ENCODE measurements around the gene ZFP69.
"Not testable (repeated sequence)": the region's sequence is repeated elsewhere in the genome, so short reads cannot be mapped to it uniquely, and the experiment has no call there.

The ZFP69 gene

GRCh38 chr1:40476924-40477677, at the start of gene ZFP69:
Gene ZFP69 (plus strand): TSS chr1:40477290. CDS start chr1:40479362, 2,072 bp downstream.
- DNase-seq, result peak; percentile 59

DNA sequence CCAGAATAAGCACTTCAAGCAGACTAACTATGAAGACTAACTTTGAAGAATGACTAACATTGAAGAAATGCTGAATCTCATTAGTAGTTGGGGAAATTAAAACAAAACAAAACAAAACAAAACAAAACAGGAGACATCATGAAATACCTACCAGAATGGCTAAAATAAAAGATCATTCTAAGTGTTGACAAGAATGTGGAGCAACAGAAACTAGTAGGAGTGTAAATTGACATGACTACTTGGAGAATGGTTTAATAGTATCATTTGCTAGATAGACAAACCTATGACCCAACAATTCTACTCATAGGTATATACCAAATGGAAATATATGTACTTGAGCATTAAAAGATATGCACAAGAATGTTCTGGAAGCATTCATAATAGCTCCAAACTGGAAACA, 45.7 kb upstream of the ZFP69 start:
- DNase-seq, result no peak

GRCh38 chr1:40432644-40433390, 44.3 kb upstream of the ZFP69 start:
- DNase-seq, result no peak

DNA sequence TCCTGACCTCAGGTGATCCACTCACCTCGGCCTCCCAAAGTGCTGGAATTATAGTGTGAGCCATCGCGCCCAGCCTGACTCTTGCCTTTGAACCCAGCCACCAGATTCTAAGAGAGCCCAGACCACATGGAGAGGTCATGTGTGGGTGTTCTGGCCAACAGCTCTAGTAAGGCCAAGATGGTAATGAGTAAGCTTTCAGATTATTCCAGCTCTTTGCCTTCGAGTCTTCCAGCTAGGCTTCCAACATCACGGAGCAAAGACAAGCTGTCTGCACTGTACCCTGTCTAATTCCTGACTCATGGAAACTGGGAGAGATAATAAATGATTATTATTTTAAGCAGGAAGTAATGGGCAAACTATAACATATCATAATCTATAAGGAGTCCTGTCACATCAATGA, 41.6 kb upstream of the ZFP69 start:
- DNase-seq, result no peak

DNA sequence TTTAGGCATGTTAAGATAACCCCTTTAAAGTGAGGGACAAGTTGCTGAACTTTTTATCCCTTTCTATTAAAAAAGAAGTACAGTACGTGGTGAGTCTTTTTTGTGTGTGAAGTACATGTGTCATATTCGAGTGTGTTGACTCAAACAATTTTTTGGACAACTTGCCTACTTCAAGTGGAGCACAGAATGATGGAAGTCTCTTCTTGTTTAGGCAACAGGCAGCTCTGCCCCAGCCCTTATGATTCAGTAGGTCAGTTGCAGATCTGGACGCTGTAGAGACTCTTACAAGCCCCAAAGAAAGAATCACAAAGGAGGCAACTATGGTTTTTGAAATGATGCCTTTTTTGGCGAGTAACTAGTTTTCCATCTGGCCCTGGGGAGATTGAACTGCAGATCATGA, 41.2 kb upstream of the ZFP69 start:
- no peak for DNase-seq

GRCh38 chr1:40438391-40439015, 38.6 kb upstream of the ZFP69 start:
- DNase-seq, result peak; percentile 18

GRCh38 chr1:40439247-40439646, 37.8 kb upstream of the ZFP69 start:
- no peak for DNase-seq

DNA sequence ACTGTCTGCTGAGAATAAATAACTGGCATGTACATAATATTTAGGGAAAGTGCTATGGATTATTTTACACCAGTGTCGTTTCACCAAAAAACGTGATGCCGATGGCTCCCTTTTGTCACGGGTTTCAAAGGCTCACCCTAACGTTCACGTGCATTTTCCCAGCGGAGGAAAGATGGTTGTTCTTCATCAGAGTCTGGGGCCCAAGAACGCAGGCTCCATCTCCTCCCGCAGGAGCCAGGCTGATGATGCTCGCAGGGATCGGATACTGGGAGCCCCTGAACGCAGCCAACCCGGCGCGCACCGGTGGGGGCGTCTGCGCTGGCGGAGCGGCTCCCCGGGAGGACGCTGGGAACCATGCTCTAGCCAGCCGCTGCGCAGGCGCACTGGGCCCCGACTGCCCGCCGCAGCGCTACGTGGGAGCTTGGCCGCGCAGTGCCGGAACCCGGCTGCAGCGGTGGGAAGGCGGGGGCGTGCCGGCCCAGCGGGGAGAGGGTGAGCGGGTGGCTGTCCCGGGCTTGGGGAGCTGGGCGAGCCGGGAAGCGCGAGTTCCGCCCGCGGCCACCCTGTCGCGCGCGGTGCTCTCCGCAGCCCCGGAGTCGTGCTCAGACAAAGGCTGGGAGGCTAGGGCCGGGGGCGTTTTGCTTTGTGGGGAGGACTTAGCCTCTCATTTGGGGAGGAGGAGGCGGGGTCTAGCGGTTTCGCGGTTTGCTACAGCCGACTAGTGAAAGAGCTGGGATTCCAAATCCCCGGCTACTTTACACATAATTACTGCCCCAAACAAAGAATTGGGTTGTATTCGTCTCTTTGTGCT, 27.2 kb upstream of the ZFP69 start, which contains the start of gene ZFP69B:
Gene ZFP69B (plus strand): TSS at position 793 of the 811 bp plus-strand sequence. CDS start 486 bp downstream, outside the sequence.
- DNase-seq, result peak; percentile 87

GRCh38 chr1:40450495-40451237, 26.4 kb upstream of the ZFP69 start:
- peak; percentile 88 for DNase-seq

DNA sequence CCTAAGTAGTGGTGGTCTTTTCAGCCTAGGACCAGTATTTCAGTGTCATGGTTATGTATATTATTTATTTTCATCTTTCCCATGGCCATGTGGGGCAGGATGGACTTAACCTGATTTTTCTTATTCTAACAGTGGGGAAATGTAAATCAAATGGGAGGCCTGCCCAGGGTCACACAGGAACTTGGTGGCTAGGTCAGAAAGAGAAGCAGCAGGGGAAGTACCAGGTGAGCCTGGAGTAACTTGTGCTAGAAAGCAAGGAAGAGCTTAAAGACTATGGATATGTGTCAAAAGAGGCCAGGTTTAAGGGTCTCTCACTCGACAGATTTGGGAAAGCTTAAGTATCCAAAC, 25.9 kb upstream of the ZFP69 start:
- DNase-seq, result no peak

DNA sequence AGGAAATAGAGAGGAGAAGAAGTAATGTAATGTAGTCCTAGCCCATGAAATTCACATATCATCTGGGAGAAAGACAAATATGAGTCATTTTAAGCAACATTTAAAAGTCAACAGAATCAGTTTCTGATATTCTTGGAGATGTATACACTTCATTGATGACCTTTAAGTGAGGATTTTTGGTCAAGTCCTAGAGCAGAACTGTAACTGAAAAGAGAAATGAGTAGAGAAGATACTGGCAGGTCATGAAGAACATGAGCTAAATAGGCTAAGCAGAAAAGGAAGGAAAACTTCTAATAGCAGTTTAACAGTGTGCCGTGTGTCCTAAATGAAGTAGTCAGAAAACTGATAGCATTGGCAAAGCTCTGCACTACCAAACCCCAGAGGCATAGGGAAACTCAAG, 22.2 kb upstream of the ZFP69 start:
- DNase-seq, result no peak

GRCh38 chr1:40462956-40463590, 14.0 kb upstream of the ZFP69 start:
- no peak for DNase-seq

DNA sequence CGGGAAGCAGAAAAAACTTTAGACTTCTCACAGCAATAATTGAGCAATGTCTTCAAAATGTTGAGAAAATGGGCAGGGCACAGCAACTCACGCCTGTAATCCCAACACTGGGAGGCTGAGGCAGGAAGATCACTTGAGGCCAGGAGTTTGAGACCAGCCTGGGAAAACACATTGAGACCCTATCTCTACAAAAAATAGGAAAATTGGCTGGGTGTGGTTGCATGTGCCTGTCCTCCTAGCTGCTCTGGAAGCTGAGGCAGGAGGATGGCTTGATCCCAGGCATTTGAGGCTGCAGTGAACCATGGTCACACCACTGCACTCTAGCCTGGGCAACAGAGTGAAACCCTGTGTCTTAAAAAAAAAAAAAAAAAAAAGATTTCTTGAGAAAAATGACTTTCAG, 7.8 kb upstream of the ZFP69 start:
- no peak for DNase-seq

GRCh38 chr1:40475268-40475667, 1.8 kb upstream of the ZFP69 start:
- no peak for DNase-seq

- DNase-seq, result peak; percentile 15
These were observed 576 bp downstream of the ZFP69 start for GRCh38 chr1:40477678-40478053.

DNA sequence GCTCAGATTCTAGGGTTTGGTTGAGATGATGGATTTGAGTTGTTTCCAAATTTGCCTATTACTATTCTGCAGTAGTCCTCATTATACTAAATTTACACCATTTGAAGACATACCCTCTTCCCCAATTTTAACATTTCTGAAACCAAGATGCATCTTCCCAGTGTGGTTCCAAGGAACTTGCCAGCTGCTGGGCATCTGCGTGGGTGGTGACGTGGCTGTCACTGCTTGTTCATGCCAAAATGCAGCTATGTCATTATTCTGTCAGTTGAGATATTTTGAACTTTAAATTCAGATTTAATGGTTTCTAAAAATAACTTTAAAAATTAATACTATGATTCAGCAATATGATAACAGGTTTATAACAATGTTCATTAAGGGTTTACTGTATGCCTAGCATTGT, 1.2 kb downstream of the ZFP69 start:
- no peak for DNase-seq

DNA sequence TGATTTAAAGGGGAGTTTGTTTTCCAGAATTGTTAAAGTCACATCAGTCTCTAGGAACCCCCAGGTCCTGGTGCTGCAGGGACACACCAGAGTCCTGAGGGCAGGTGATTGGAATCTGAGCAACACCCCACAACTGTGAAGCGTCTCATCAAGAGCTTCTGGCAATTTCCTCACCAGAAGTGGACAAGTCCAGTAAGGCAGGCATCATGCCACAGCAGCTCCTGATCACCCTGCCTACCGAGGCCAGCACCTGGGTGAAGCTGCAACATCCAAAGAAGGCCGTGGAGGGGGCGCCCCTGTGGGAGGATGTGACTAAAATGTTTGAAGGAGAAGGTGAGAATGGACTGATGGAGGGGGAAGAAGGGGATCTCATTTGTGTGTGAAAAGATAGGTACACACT, 2.1 kb downstream of the ZFP69 start:
- no peak for DNase-seq

- no peak for DNase-seq
These were observed 18.3 kb downstream of the ZFP69 start for GRCh38 chr1:40495315-40495903.

DNA sequence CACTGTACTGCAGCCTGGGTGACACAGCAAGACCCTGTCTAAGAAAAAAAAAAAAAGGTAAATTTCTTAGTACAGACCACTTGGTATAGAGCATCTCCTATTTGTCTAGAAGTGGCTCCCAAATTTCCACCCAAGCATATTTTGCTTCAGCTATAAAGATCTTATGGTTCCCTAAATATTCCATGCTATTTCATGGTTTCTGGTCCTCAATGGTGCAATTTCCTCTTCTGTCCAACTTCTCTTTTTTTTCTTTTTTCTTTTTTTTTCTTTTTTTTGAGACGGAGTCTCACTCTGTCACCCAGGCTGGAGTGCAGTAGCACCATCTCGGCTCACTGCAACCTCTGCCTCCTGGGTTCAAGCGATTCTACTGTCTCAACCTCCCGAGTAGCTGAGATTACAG, 25.6 kb downstream of the ZFP69 start:
- not testable (repeated sequence) for DNase-seq

GRCh38 chr1:40507973-40508372, 30.9 kb downstream of the ZFP69 start:
- no peak for DNase-seq

Measured in stimulated activated CD4-positive, alpha-beta T cell treated with anti-CD3 and anti-CD28 coated beads, Interleukin-4, amount 100 ng/mL, for 24 hours (primary cell).